DOHH2 (cell line): ENCODE data around the gene NPVF.

Experiments used
- H3F3A ChIP-seq: fragments of 200-600 bp; sonication (generic), shearing (Covaris generic); 2 replicates; pipeline ENCODE4 v1.6.0; 2016; ENCODE audit warnings: antibody characterized with exemption, mild to moderate bottlenecking; ENCODE audit not compliant: control insufficient read depth, insufficient read depth
- H3K27ac ChIP-seq: fragments of 200-600 bp; sonication (generic); 2 replicates; pipeline ENCODE4 v1.5.1; 2014; ENCODE audit warnings: low read depth, mild to moderate bottlenecking, low read length, moderate library complexity
- H3K27me3 ChIP-seq: fragments of 200-600 bp; sonication (generic); 2 replicates; pipeline ENCODE4 v1.6.1; 2014; ENCODE audit warnings: mild to moderate bottlenecking, low read length, mixed read lengths; ENCODE audit not compliant: control insufficient read depth
- H3K36me3 ChIP-seq: fragments of 200-600 bp; sonication (generic); 2 replicates; pipeline ENCODE4 v1.6.1; 2014; ENCODE audit warnings: mild to moderate bottlenecking, low read length, moderate library complexity, mixed read lengths; ENCODE audit not compliant: control insufficient read depth
- H3K4me1 ChIP-seq: fragments of 200-600 bp; sonication (generic); 2 replicates; pipeline ENCODE4 v1.6.1; 2014; ENCODE audit warnings: mild to moderate bottlenecking, low read length, mixed read lengths; ENCODE audit not compliant: control insufficient read depth
- H3K4me2 ChIP-seq: fragments of 200-600 bp; sonication (generic); 2 replicates; pipeline ENCODE4 v1.6.0; 2014; ENCODE audit warnings: mild to moderate bottlenecking, low read length, moderate library complexity
- H3K4me3 ChIP-seq: fragments of 200-600 bp; sonication (generic); 2 replicates; pipeline ENCODE4 v1.5.1; 2014; ENCODE audit warnings: mild to moderate bottlenecking, low read length, mixed read lengths
- H3K79me2 ChIP-seq: fragments of 200-600 bp; sonication (generic); 2 replicates; pipeline ENCODE4 v1.6.1; 2014; ENCODE audit warnings: mild to moderate bottlenecking, low read length, mixed read lengths; ENCODE audit not compliant: control insufficient read depth
- H3K9me2 ChIP-seq: fragments of 200-600 bp; sonication (generic); replicated peaks from 2 replicates; pipeline ENCODE4 v1.6.1; 2014; ENCODE audit warnings: mild to moderate bottlenecking, low read length, mixed read lengths; ENCODE audit not compliant: control insufficient read depth
- H3K9me3 ChIP-seq: fragments of 200-600 bp; sonication (generic); 2 replicates; pipeline ENCODE4 v1.6.1; 2014; ENCODE audit warnings: antibody characterized with exemption, low read length, mixed read lengths; ENCODE audit not compliant: control insufficient read depth, insufficient read depth
- H4K20me1 ChIP-seq: fragments of 200-600 bp; sonication (generic); 2 replicates; pipeline ENCODE4 v1.6.0; 2014; ENCODE audit warnings: low read depth, mild to moderate bottlenecking, antibody characterized with exemption, low read length, moderate library complexity; ENCODE audit not compliant: control insufficient read depth, insufficient read depth
- CTCF ChIP-seq: fragments of 200-600 bp; sonication (generic); IDR thresholded peaks from one replicate; pipeline ENCODE4 v1.5.1; 2014; ENCODE audit warnings: antibody characterized with exemption, mild to moderate bottlenecking, low read depth, low read length; ENCODE audit not compliant: poor library complexity, severe bottlenecking
- EZH2phosphoT487 ChIP-seq: fragments of 200-600 bp; sonication (generic); IDR thresholded peaks from 2 replicates; pipeline ENCODE4 v1.6.1; 2017; ENCODE audit warnings: borderline replicate concordance, mild to moderate bottlenecking, antibody characterized with exemption, low read length, moderate library complexity, mixed read lengths

NPVF gene

GRCh38 chr7:25218191-25218590, 10.1 kb downstream of the NPVF start:
- no peak overlapping the region for H3K4me2 ChIP-seq
- no peaks in the 10 kb centered on the region for H4K20me1 ChIP-seq
- no peaks in the 10 kb centered on the region for H3K9me2 ChIP-seq
- peaks cover 8% of the 10 kb centered on the region; the same call in 1 of the 2 replicates for H3K27me3 ChIP-seq
- no peaks in the 10 kb centered on the region for H3K36me3 ChIP-seq
- no peaks in the 10 kb centered on the region for H3F3A ChIP-seq
- H3K4me1 ChIP-seq, result peaks cover 8% of the 10 kb centered on the region; the same call in 1 of the 2 replicates
- no peak overlapping the region for H3K4me3 ChIP-seq
- no peak overlapping the region for H3K27ac ChIP-seq
- TF ChIP-seq EZH2phosphoT487, result no peak
- no peak for TF ChIP-seq CTCF
- no peaks in the 10 kb centered on the region for H3K9me3 ChIP-seq
- H3K79me2 ChIP-seq, result no peaks in the 10 kb centered on the region

DNA sequence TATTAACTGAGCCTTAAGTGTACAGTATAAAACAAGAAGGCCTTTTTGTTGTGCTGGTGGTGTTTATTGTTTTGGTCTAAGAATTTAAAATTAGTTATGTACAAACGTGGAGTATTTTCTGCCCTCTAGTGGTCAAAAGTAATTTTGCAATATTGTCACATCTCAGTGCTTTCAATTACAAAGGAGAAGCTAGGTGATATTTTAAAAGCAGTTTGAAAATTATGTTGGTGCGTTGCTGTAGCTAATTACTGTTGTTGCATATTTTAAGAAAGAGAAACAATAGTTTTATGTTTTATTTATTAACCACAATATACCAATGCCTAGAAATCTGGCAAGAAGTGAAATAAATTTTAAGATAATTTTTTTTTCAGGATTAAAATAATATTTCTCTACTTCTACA, 11.4 kb downstream of the NPVF start:
- Histone ChIP-seq H3K4me2 (no peak overlapping the region), H3F3A (no peaks in the 10 kb centered on the region), H4K20me1 (no peaks in the 10 kb centered on the region), H3K27ac (no peak overlapping the region), H3K4me3 (no peak overlapping the region), H3K36me3 (no peaks in the 10 kb centered on the region), H3K9me2 (no peaks in the 10 kb centered on the region), H3K79me2 (no peaks in the 10 kb centered on the region), H3K27me3 (peaks cover 8% of the 10 kb centered on the region; the same call in 1 of the 2 replicates), H3K9me3 (no peaks in the 10 kb centered on the region), H3K4me1 (no peaks in the 10 kb centered on the region)
- TF ChIP-seq CTCF (peak; percentile 82), EZH2phosphoT487 (no peak)

DNA sequence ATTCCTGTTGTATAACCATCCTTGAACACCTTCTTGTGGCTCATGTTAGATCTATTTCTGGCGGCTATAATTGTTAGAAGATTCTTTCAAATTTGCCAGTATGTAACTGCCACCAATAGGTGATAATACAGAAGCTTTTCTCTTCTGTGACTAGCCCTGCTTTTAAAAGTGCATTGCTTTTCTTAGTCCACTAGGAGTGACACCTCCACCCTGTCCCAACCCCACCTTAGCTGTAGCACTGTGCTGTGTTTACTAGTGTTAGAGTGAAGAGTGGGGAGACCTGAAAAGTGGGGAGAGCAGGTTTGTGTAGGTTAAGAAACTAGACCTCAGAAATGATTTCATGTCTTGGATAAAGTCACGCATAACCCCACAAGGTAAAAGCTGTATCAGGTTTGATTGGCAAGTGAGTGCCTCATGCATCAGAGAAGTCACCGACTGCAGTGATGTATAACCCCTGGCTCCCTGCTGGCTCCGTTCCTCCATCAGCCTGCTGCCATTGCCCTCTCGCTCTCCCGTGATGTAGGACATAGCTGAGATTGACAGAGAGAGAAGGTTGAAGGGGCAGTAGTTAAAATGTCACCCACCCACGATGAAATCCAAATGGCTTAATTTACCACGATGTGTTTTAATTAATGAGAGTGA, 12.5 kb downstream of the NPVF start:
- H3K4me2 ChIP-seq, result no peak overlapping the region
- H3K27ac ChIP-seq, result no peak overlapping the region
- TF ChIP-seq EZH2phosphoT487 (no peak), CTCF (no peak)
- no peaks in the 10 kb centered on the region for H3K9me3 ChIP-seq
- no peaks in the 10 kb centered on the region for H3F3A ChIP-seq
- H3K9me2 ChIP-seq, result no peaks in the 10 kb centered on the region
- H3K4me3 ChIP-seq, result no peak overlapping the region
- peaks cover 5% of the 10 kb centered on the region for H3K4me1 ChIP-seq
- H3K36me3 ChIP-seq, result no peaks in the 10 kb centered on the region
- H3K79me2 ChIP-seq, result no peaks in the 10 kb centered on the region
- H3K27me3 ChIP-seq, result peaks cover 6% of the 10 kb centered on the region; the same call in 1 of the 2 replicates
- no peaks in the 10 kb centered on the region for H4K20me1 ChIP-seq
